PC-9 (cell line): ENCODE measurements around the gene TNRC6C.

Experiments used
- EZH2 ChIP-seq: fragments of 200-600 bp; sonication (generic); IDR thresholded peaks from 2 replicates; pipeline ENCODE4 v1.8.0; 2017; ENCODE audit warnings: antibody characterized with exemption, low read depth
- TF ChIP-seq, protein P1 (sequence below): fragments of 200-600 bp; sonication (generic); conservative IDR thresholded peaks from 2 replicates; pipeline ENCODE4 v1.6.1; 2017; ENCODE audit warnings: mixed run types, antibody characterized with exemption, mild to moderate bottlenecking, moderate library complexity

DNA sequence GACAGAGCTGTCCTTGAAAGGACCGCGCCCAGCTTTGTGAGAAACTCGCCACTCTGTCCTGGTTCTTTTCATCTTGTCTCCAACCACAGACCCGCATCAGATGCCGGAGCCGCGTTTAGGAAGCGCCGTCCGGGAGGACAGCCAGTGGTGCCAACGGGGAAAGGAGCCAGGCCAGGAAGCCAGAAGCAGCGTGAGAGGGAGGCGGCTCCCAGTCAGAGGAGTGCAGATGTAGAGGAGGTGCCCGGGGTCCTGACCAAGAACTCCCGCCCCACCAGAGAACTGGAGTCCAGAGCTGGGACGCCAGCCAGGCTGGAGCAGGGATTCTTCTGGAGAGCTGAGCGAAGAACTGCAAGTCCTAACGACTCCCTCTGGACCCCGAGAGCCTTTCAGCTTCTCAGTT, 49.3 kb upstream of the TNRC6C start:
- no peak for TF ChIP-seq EZH2
- TF ChIP-seq, protein P1, sequence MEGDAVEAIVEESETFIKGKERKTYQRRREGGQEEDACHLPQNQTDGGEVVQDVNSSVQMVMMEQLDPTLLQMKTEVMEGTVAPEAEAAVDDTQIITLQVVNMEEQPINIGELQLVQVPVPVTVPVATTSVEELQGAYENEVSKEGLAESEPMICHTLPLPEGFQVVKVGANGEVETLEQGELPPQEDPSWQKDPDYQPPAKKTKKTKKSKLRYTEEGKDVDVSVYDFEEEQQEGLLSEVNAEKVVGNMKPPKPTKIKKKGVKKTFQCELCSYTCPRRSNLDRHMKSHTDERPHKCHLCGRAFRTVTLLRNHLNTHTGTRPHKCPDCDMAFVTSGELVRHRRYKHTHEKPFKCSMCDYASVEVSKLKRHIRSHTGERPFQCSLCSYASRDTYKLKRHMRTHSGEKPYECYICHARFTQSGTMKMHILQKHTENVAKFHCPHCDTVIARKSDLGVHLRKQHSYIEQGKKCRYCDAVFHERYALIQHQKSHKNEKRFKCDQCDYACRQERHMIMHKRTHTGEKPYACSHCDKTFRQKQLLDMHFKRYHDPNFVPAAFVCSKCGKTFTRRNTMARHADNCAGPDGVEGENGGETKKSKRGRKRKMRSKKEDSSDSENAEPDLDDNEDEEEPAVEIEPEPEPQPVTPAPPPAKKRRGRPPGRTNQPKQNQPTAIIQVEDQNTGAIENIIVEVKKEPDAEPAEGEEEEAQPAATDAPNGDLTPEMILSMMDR = no peak
